HepG2 (cell line): Measurements from ENCODE around the gene NFYC. TPM values are rescaled to one million over a fixed set of nuclear protein-coding genes. Genes with fewer than 3 reads are reported as not detected.

ENCODE experiments used
- ATAC-seq: fragments of 200-7000 bp; cut with Tn5 transposase; 3 replicates; pipeline ENCODE4 v1.9.1; 2020; ENCODE audit warnings: mild to moderate bottlenecking, moderate library complexity
- BruUV-seq: library from RNA; stranded (reverse); fragments of 400-500 nt; replicated peaks from 2 replicates; lab custom pipeline; 2021; lab: Mats Ljungman, UMichigan
- CTCF ChIA-PET: fragments of 300-600 bp; formaldehyde crosslinking; extraction: SDS; loops from one replicate; lab custom pipeline; 2021; ENCODE audit warnings: low total read pairs, inconsistent platforms, low intra/inter-chr PET ratio; lab: Yijun Ruan, JAX
- POLR2A ChIA-PET: fragments of 350-600 bp; sonication (Branson Sonifier 250); formaldehyde crosslinking; loops from one replicate; lab custom pipeline; 2020; ENCODE audit warnings: antibody characterized with exemption, inconsistent platforms; lab: Yijun Ruan, JAX
- DNase-seq: peaks from one replicate; pipeline ENCODE4 v3.0.0-alpha.2; 2015; ENCODE audit warnings: low spot score
- FAIRE-seq: peaks from 3 replicates; lab custom pipeline; 2011; peaks lifted over from hg19 to GRCh38; lab: Jason Lieb, UNC
- H2AFZ ChIP-seq: one replicate; pipeline ENCODE4 v1.6.1; 2011; ENCODE audit warnings: low read length, inconsistent platforms
- H3K27ac ChIP-seq: fragments of 300-600 bp; 3 replicates; pipeline ENCODE4 v1.8.0; 2011; ENCODE audit warnings: mixed run types, mild to moderate bottlenecking, mixed read lengths, low read length, inconsistent platforms; ENCODE audit not compliant: insufficient read depth; ENCODE audit errors: extremely low read length
- H3K27me3 ChIP-seq, 2 experiments: fragments of 200-600 bp in 1 of 2; 2 replicates in 1 of 2; 3 replicates in 1 of 2; pipeline versions ENCODE4 v1.6.0 to v1.8.0; 2011; ENCODE audit warnings: low read length in 2 of 2, mild to moderate bottlenecking in 2 of 2, moderate library complexity in 2 of 2, inconsistent platforms in 1 of 2; ENCODE audit not compliant: insufficient read depth in 2 of 2, control insufficient read depth in 1 of 2
- H3K36me3 ChIP-seq, 2 experiments: fragments of 200-600 bp in 1 of 2; replicated peaks in 1 of 2; 2 replicates in 1 of 2; 3 replicates in 1 of 2; pipeline versions ENCODE4 v1.5.1 to v1.8.0; 2011; ENCODE audit warnings: low read length in 2 of 2, inconsistent platforms in 1 of 2; ENCODE audit not compliant: insufficient read depth in 2 of 2, control insufficient read depth in 1 of 2
- H3K4me1 ChIP-seq: 2 replicates; pipeline ENCODE4 v1.5.1; 2012; ENCODE audit warnings: low read length, inconsistent platforms; ENCODE audit not compliant: insufficient read depth
- H3K4me2 ChIP-seq: 2 replicates; pipeline ENCODE4 v1.6.0; 2011; ENCODE audit warnings: low read depth, low read length, inconsistent platforms
- H3K4me3 ChIP-seq, 3 experiments: fragments of 200-600 bp in 1 of 3; sonication (generic), shearing (Covaris generic) in 1 of 3; replicated peaks in 1 of 3; 2 replicates each; pipeline ENCODE4 v1.5.1; 2011 to 2016; ENCODE audit warnings: low read length in 3 of 3, inconsistent platforms in 2 of 3, low read depth in 2 of 3, mild to moderate bottlenecking in 2 of 3, control low read depth in 1 of 3, mixed read lengths in 1 of 3; ENCODE audit not compliant: insufficient read depth in 1 of 3
- H3K79me2 ChIP-seq: one replicate; pipeline ENCODE4 v1.6.1; 2011; ENCODE audit warnings: low read length, inconsistent platforms; ENCODE audit not compliant: insufficient read depth
- H3K9ac ChIP-seq: 2 replicates; pipeline ENCODE4 v1.6.0; 2011; ENCODE audit warnings: mild to moderate bottlenecking, low read depth, low read length, inconsistent platforms; ENCODE audit not compliant: insufficient read depth
- H3K9me3 ChIP-seq: 2 replicates; pipeline ENCODE4 v1.5.1; 2012; ENCODE audit warnings: mild to moderate bottlenecking, low read length
- H4K20me1 ChIP-seq: 2 replicates; pipeline ENCODE4 v1.6.0; 2011; ENCODE audit warnings: inconsistent platforms, mild to moderate bottlenecking, low read length, moderate library complexity; ENCODE audit not compliant: insufficient read depth
- BRF2 ChIP-seq: sonication (generic); formaldehyde crosslinking; IDR thresholded peaks from 2 replicates; pipeline ENCODE4 v1.8.1; 2022; ENCODE audit warnings: mild to moderate bottlenecking, missing genetic modification reagents
- CC2D1A ChIP-seq: sonication (generic); formaldehyde crosslinking; IDR thresholded peaks from 2 replicates; pipeline ENCODE4 v1.8.1; 2023; ENCODE audit warnings: mild to moderate bottlenecking, missing genetic modification reagents
- HMGXB4 ChIP-seq, 2 experiments: sonication (generic) in 1 of 2; formaldehyde crosslinking in 1 of 2; IDR thresholded peaks; 2 replicates each; pipeline versions ENCODE4 v1.4.0 to v1.6.1; 2018 to 2020; ENCODE audit warnings: missing genetic modification reagents in 2 of 2, borderline replicate concordance in 1 of 2, low read depth in 1 of 2, mild to moderate bottlenecking in 1 of 2, missing biosample characterization in 1 of 2
- MTF2 ChIP-seq: sonication (generic); formaldehyde crosslinking; IDR thresholded peaks from 2 replicates; pipeline ENCODE4 v1.5.0; 2020; ENCODE audit warnings: missing genetic modification reagents, borderline replicate concordance
- PRDM10 ChIP-seq: sonication (generic); formaldehyde crosslinking; IDR thresholded peaks from 2 replicates; pipeline ENCODE4 v1.4.0; 2020; ENCODE audit warnings: low read depth, missing genetic modification reagents
- SIN3B ChIP-seq: fragments of 150-350 bp; IDR thresholded peaks from 2 replicates; pipeline ENCODE4 v1.6.1; 2014; ENCODE audit warnings: low read length
- SIX4 ChIP-seq: sonication (generic); formaldehyde crosslinking; IDR thresholded peaks from 2 replicates; pipeline ENCODE4 v1.4.0; 2020; ENCODE audit warnings: missing genetic modification reagents
- TAF1 ChIP-seq: sonication (generic); formaldehyde crosslinking; IDR thresholded peaks from 2 replicates; pipeline ENCODE4 v1.4.0; 2020; ENCODE audit warnings: missing genetic modification reagents
- TEAD3 ChIP-seq: optimal IDR thresholded peaks from 2 replicates; pipeline ENCODE3; 2016; ENCODE audit warnings: borderline replicate concordance
- TOE1 ChIP-seq: sonication (generic); formaldehyde crosslinking; IDR thresholded peaks from 2 replicates; pipeline ENCODE4 v1.4.0; 2020; ENCODE audit warnings: mild to moderate bottlenecking, missing genetic modification reagents
- U2AF1 ChIP-seq: fragments of 200-400 bp; formaldehyde crosslinking; optimal IDR thresholded peaks from 2 replicates; pipeline ENCODE3; 2017; ENCODE audit warnings: mild to moderate bottlenecking, low read depth, low read length
- ZNF574 ChIP-seq: sonication (generic); formaldehyde crosslinking; IDR thresholded peaks from 2 replicates; pipeline ENCODE4 v1.4.0; 2020; ENCODE audit warnings: missing genetic modification reagents
- ZNF598 ChIP-seq: sonication (generic); formaldehyde crosslinking; IDR thresholded peaks from 2 replicates; pipeline ENCODE4 v1.5.1; 2020; ENCODE audit warnings: mild to moderate bottlenecking, missing genetic modification reagents, borderline replicate concordance
- ZNF75D ChIP-seq: sonication (generic); formaldehyde crosslinking; IDR thresholded peaks from 2 replicates; pipeline ENCODE4 v1.8.1; 2023; ENCODE audit warnings: missing genetic modification reagents, mild to moderate bottlenecking, borderline replicate concordance
- ZSCAN25 ChIP-seq: sonication (generic); formaldehyde crosslinking; IDR thresholded peaks from 2 replicates; pipeline ENCODE4 v1.8.0; 2022; ENCODE audit warnings: mild to moderate bottlenecking, missing genetic modification reagents
- WGBS: methylation state at CpG from one replicate; pipeline ENCODE4 v1.1.6; 2017; ENCODE audit warnings: low lambda C conversion rate; 5-methylcytosine and 5-hydroxymethylcytosine counted together
- in situ Hi-C: cut with HindIII; loops from 2 replicates; pipeline ENCODE4 v1.10.0; 2017; ENCODE audit warnings: low pct_unique_long_range_greater_than_20kb; ENCODE audit not compliant: extremely low pct_ligation_motif_present
- intact Hi-C: fragments of 100-400 bp; cut with micrococcal nuclease; formaldehyde crosslinking; loops from one replicate; pipeline ENCODE4 v1.10.0; 2022; ENCODE audit not compliant: unreplicated experiment
- polyA plus RNA-seq, 8 experiments: library from polyadenylated mRNA; depleted of rRNA in 3 of 8; stranded (reverse) in 7 of 8; unstranded in 1 of 8; fragments of >200 nt; fragmentation: Illumina TruSeq in 4 of 8; extraction: Trizol in 4 of 8; gene quantifications; 2 replicates each; pipeline versions ENCODE4 v1.2.1 to v1.2.3, GENCODE V29; 2011 to 2016; ENCODE audit warnings: low read depth in 4 of 8, missing spikeins in 1 of 8, mixed read lengths in 1 of 8; ENCODE audit not compliant: insufficient read depth in 1 of 8
- total RNA-seq, 5 experiments: library from RNA; depleted of rRNA; stranded (reverse); fragments of >200 nt; fragmentation: Illumina TruSeq; extraction: Trizol; gene quantifications; 2 replicates each; pipeline ENCODE4 v1.2.3, GENCODE V29; 2016; ENCODE audit warnings: low read depth in 1 of 5

The NFYC gene
- total and polyA plus RNA-seq, 2 of the 13 experiments (the other 11 are each of a cell fraction or from before 2014, with no cell fraction given) = 33.9 to 73.7 TPM

GRCh38 chr1:40784141-40784770 is 92.8 kb downstream of the NFYC start:
- ATAC-seq = no peak
- Histone ChIP-seq H2AFZ (no peak overlapping the region), H3K27ac (no peak overlapping the region), H4K20me1 (no peaks in the 10 kb centered on the region), H3K36me3 (no peaks in the 10 kb centered on the region), H3K9me3 (no peaks in the 10 kb centered on the region), H3K4me1 (peaks cover 55% of the 10 kb centered on the region), H3K79me2 (no peaks in the 10 kb centered on the region), H3K9ac (no peak overlapping the region), H3K4me2 (no peak overlapping the region), H3K4me3 (no peak overlapping the region), H3K27me3 (peaks cover 1 to 3% of the 10 kb centered on the region in 2 experiments; a peak in 2 of 5 replicates)
- intact Hi-C loops (loop anchor here (10.0 kb wide), 1 partner anchor 169 kb away; no protein-coding TSS in a partner anchor), in situ Hi-C loops (no loop called here)
- 79% methylated on average over 41 of the region's 63 CpGs for WGBS
- BruUV-seq = no TSS peak
- FAIRE-seq = no peak
- POLR2A ChIA-PET = no interaction called here
- no peak for DNase-seq
- CTCF ChIA-PET = no interaction called here
- no peak for TF ChIP-seq TAF1 (CRISPR knock-in tag)
- TF ChIP-seq CC2D1A (CRISPR knock-in tag) = no peak
- no peak for TF ChIP-seq ZNF598 (CRISPR knock-in tag)
- no peak for TF ChIP-seq ZNF574 (CRISPR knock-in tag)
- TF ChIP-seq SIN3B = no peak
- no peak for TF ChIP-seq BRF2 (CRISPR knock-in tag)
- no peak for TF ChIP-seq TEAD3
- TF ChIP-seq SIX4 (CRISPR knock-in tag) = no peak
- TF ChIP-seq TOE1 (CRISPR knock-in tag) = no peak
- TF ChIP-seq U2AF1 = no peak
- TF ChIP-seq ZSCAN25 (CRISPR knock-in tag) = no peak
- TF ChIP-seq HMGXB4 (CRISPR knock-in tag; IDR thresholded peaks at IDR 0.05; ENCODE audit: borderline replicate concordance in 1 of 2, low read depth in 1 of 2) = no peak
- TF ChIP-seq PRDM10 = no peak
- no peak for TF ChIP-seq MTF2
- no peak for TF ChIP-seq ZNF75D (CRISPR knock-in tag)
